ENCODE data around the gene C1orf74.

C1orf74 gene

GRCh38 chr1:209748620-209749019 lies 35.7 kb downstream of the C1orf74 start:
- Mint-ChIP-seq H3K4me1 (peaks cover 60% of the 10 kb centered on the region), H3K27ac (peak overlapping the region; percentile 74), H3K36me3 (peaks cover 12% of the 10 kb centered on the region), H3K4me3 (peak overlapping the region; percentile 46), H3K9me3 (no peaks in the 10 kb centered on the region)
- DNase-seq (ENCODE audit: low spot score in 2 of 2) (no peak), ATAC-seq (no peak)

GRCh38 chr1:209747580-209748262 lies 36.6 kb downstream of the C1orf74 start:
- H3K27ac Mint-ChIP-seq, result peak overlapping the region; percentile 74
- DNase-seq (ENCODE audit: low spot score in 2 of 2) (peak; percentile 96 to 97), ATAC-seq (peak; percentile 89)
- peaks cover 61% of the 10 kb centered on the region for H3K4me1 Mint-ChIP-seq
- H3K4me3 Mint-ChIP-seq, result peak overlapping the region; percentile 46
- no peaks in the 10 kb centered on the region for H3K9me3 Mint-ChIP-seq
- H3K36me3 Mint-ChIP-seq, result peaks cover 12% of the 10 kb centered on the region

GRCh38 chr1:209746451-209747165 lies 37.8 kb downstream of the C1orf74 start:
- Mint-ChIP-seq H3K4me1 (peaks cover 54% of the 10 kb centered on the region), H3K4me3 (no peak overlapping the region), H3K27ac (peak overlapping the region; percentile 35), H3K9me3 (no peaks in the 10 kb centered on the region), H3K36me3 (peaks cover 6% of the 10 kb centered on the region)
- DNase-seq (ENCODE audit: low spot score in 2 of 2) (no peak), ATAC-seq (no peak)

- no peak for ATAC-seq
- Mint-ChIP-seq H3K4me1 (peaks cover 28% of the 10 kb centered on the region), H3K27ac (peak overlapping the region; percentile 23), H3K9me3 (no peaks in the 10 kb centered on the region), H3K4me3 (no peak overlapping the region), H3K36me3 (no peaks in the 10 kb centered on the region)
- DNase-seq (ENCODE audit: low spot score in 2 of 2), result no peak
Observed at GRCh38 chr1:209743145-209743482, 41.2 kb downstream of the C1orf74 start.

- no peak for ATAC-seq
Observed at GRCh38 chr1:209742409-209743144, 41.8 kb downstream of the C1orf74 start.

GRCh38 chr1:209741889-209742288 lies 42.5 kb downstream of the C1orf74 start:
- H3K27ac Mint-ChIP-seq, result no peak overlapping the region
- peaks cover 25% of the 10 kb centered on the region for H3K4me1 Mint-ChIP-seq
- no peak for ATAC-seq
- no peak for DNase-seq (ENCODE audit: low spot score in 2 of 2)
- H3K36me3 Mint-ChIP-seq, result no peaks in the 10 kb centered on the region
- H3K4me3 Mint-ChIP-seq, result no peak overlapping the region
- no peaks in the 10 kb centered on the region for H3K9me3 Mint-ChIP-seq

More at GRCh38 chr1:209742409-209743144, 41.8 kb downstream of the C1orf74 start:
- peak overlapping the region; percentile 23 for H3K27ac Mint-ChIP-seq
- H3K36me3 Mint-ChIP-seq, result no peaks in the 10 kb centered on the region
- H3K4me1 Mint-ChIP-seq, result peaks cover 22% of the 10 kb centered on the region
- H3K4me3 Mint-ChIP-seq, result no peak overlapping the region
- H3K9me3 Mint-ChIP-seq, result no peaks in the 10 kb centered on the region
- DNase-seq (ENCODE audit: low spot score in 2 of 2), result no peak

GRCh38 chr1:209741193-209741592 lies 43.2 kb downstream of the C1orf74 start:
- ATAC-seq, result no peak
- Mint-ChIP-seq H3K9me3 (no peaks in the 10 kb centered on the region), H3K36me3 (no peaks in the 10 kb centered on the region), H3K27ac (no peak overlapping the region), H3K4me3 (no peak overlapping the region), H3K4me1 (peaks cover 31% of the 10 kb centered on the region)
- DNase-seq (ENCODE audit: low spot score in 2 of 2), result no peak

GRCh38 chr1:209738270-209738669 lies 46.1 kb downstream of the C1orf74 start:
- Mint-ChIP-seq H3K4me1 (peaks cover 46% of the 10 kb centered on the region), H3K9me3 (no peaks in the 10 kb centered on the region), H3K36me3 (no peaks in the 10 kb centered on the region), H3K27ac (no peak overlapping the region), H3K4me3 (no peak overlapping the region)
- DNase-seq (ENCODE audit: low spot score in 2 of 2) (no peak), ATAC-seq (no peak)

GRCh38 chr1:209737118-209737505 lies 47.2 kb downstream of the C1orf74 start:
- H3K36me3 Mint-ChIP-seq, result no peaks in the 10 kb centered on the region
- no peaks in the 10 kb centered on the region for H3K9me3 Mint-ChIP-seq
- ATAC-seq (no peak), DNase-seq (ENCODE audit: low spot score in 2 of 2) (no peak)
- peak overlapping the region; percentile 30 for H3K27ac Mint-ChIP-seq
- no peak overlapping the region for H3K4me3 Mint-ChIP-seq
- H3K4me1 Mint-ChIP-seq, result peaks cover 42% of the 10 kb centered on the region

GRCh38 chr1:209736490-209737117 lies 47.8 kb downstream of the C1orf74 start:
- Mint-ChIP-seq H3K36me3 (no peaks in the 10 kb centered on the region), H3K27ac (peak overlapping the region; percentile 30), H3K9me3 (no peaks in the 10 kb centered on the region), H3K4me3 (peak overlapping the region; percentile 21), H3K4me1 (peaks cover 37% of the 10 kb centered on the region)
- DNase-seq (ENCODE audit: low spot score in 2 of 2), result no peak
- ATAC-seq, result peak; percentile 86

GRCh38 chr1:209733409-209734192 lies 50.8 kb downstream of the C1orf74 start:
- DNase-seq (ENCODE audit: low spot score in 2 of 2) (no peak), ATAC-seq (no peak)
- no peaks in the 10 kb centered on the region for H3K9me3 Mint-ChIP-seq
- no peak overlapping the region for H3K4me3 Mint-ChIP-seq
- no peak overlapping the region for H3K27ac Mint-ChIP-seq
- no peaks in the 10 kb centered on the region for H3K36me3 Mint-ChIP-seq
- H3K4me1 Mint-ChIP-seq, result peaks cover 34% of the 10 kb centered on the region

- Mint-ChIP-seq H3K27ac (no peak overlapping the region), H3K4me1 (peaks cover 37% of the 10 kb centered on the region), H3K36me3 (no peaks in the 10 kb centered on the region), H3K4me3 (no peak overlapping the region), H3K9me3 (no peaks in the 10 kb centered on the region)
- ATAC-seq (no peak), DNase-seq (ENCODE audit: low spot score in 2 of 2) (no peak)
Observed at GRCh38 chr1:209732725-209733124, 51.6 kb downstream of the C1orf74 start.

- DNase-seq (ENCODE audit: low spot score in 2 of 2) (no peak), ATAC-seq (no peak)
- H3K36me3 Mint-ChIP-seq, result no peaks in the 10 kb centered on the region
- peaks cover 24% of the 10 kb centered on the region for H3K4me1 Mint-ChIP-seq
- no peak overlapping the region for H3K4me3 Mint-ChIP-seq
- no peaks in the 10 kb centered on the region for H3K9me3 Mint-ChIP-seq
- no peak overlapping the region for H3K27ac Mint-ChIP-seq
Observed at GRCh38 chr1:209729436-209729835, 54.9 kb downstream of the C1orf74 start.
